ENCODE results near the gene ARHGEF19.
"Not testable (repeated sequence)": the region's sequence is repeated elsewhere in the genome, so short reads cannot be mapped to it uniquely, and the experiment has no call there.

The ARHGEF19 gene

DNA sequence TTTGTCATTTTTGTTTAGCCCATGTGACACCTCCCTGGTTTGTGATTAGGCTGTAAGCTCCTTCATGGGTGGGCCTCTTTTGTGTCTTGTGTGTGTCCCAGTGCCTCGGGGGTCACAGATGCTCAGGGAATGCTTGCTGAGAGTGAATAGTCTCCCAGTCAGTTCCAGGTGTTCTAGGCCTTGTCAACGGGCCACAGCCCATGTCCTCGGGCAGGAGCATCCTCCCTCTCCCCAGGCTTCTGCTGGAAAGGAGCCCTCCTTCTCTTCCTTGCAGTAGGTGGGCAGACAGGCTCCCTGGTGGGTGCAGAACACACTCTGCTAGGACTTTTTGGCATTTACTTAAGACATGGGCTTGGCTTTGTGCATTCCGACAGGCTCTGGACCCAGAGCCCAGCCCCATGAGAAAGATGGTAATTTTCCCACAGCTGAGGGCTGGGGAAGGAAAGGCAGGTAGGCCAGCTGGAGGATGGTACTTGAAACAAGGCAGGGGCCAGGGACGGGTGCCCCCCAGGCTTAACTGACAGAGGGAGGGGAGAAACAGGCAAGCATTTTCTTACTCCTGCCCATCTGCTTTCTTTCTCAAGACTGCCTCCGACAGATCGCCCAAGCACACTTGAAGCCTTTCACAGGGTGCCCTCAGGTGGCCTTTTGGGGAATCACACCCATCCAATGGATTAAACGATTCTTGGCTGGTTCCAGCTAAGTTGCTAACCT lies 31.6 kb upstream of the ARHGEF19 start:
- DNase-seq: peak; percentile 73

DNA sequence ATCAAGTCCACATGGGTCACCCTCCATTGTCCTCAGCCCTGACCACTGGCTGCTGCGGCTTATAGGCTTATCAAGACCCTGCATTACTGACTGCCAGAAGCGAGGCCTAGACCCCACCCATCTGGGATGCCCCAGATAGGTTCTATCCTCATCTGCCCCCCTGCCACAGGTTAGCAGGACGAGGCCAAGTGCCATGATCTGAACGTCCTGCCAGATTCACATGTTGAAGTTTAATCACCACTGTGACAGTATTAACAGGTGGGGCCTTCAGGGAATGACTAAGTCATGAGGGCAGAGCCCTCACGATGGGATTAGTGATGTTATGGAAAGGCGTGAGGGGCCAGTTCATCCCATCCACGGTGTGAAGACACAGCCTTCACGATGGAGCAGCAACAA lies 30.8 kb upstream of the ARHGEF19 start:
- no peak for DNase-seq

DNA sequence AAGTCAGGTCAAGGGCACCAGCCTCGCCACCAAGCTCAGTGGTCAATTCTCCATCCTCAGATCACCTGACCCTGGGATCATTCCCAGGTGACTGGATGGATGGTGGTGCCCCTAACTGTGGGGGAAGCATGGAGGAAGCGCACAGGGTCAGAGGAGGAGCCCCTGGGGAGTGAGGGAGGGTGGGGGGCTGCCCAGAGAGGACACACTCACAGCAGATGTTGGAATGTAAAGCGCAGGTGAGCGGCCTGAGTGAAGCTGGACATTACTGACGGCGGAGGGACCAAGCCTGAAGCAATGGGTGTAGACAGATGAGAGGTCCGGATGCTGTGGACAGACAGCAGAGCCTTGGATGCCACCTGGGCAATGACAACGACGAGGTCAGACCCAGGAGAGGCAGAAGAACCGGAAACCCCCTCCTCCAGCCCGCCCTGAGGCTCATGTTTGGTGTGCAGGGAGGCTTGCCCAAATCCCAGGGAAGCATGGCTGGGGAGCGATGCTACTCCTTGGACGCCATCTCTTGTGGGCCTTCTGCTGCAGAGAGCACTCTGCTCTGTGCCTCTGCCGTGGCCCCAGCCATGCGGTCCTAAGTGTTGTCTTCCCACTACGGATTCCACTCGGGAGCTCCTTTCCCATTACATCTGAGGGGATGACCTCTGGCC lies 30.2 kb upstream of the ARHGEF19 start:
- DNase-seq: no peak

DNA sequence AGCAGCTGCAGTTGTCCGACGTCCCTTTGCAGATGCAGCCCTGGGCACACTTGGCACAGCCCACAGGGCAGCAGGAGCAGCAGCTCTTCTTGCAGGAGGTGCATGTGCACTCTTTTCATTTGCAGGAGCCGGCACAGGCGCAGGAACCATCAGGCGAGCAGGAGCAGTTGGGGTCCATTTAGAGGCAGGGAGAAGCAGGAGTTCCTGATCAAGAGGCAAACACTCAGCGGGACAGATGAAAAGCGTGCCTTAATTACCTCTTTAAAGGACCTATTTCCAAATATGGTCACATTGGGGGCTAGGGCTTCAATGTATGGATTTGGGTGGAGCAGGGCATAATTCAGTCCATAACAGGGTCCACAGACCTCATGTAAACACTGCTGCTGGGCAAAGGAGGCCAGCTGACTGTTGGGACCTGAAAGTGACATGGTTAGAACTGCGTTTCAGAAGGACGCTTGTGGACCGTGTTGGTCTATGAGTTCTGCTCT lies 28.8 kb upstream of the ARHGEF19 start:
- peak; percentile 43 for DNase-seq

DNA sequence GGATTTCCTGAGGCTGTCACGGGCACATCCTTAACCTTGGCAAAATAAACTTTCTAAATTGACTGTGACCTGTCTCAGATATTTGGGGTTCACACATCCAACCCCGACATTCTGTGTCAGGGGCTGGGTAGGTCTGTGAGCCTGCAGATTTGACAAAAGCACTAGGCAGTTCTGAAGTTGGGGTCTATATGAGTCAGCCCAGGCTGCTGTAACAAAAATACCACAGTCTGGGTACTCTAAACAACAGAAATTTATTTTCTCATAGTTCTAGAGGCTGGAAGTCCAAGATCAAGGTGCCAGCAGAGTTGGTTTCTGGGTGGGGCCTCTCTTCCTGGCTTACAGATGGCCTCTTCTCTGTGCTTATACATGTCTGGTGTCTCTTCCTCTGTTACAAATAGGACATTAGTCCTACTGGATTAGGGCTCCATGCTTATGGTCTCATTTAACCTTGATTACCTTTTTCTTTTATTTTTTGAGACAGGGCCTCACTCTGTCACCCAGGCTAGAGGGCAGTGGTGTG lies 27.6 kb upstream of the ARHGEF19 start:
- DNase-seq: no peak

DNA sequence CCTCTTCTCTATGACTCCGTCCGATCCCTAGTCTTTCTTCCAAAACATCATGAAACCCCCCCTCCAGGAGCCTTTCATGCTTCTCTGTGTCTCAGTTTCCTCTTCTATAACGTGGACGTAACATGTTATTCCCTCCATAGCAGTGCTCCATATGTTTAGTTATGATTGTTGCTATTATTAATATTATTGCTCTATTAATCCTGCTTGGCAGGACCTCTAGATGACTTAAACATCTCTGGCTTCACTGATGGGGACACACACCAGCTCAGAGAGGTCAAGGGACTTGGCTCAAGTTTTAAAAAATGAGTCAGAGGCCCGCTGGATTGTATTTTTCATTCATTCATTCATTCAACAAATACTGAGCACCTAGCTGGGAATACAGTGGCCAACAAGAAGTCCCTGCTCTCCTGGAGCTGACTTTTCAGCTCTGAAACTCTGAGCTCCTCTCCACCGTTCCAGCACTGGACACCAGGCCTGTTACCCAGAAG lies 24.9 kb upstream of the ARHGEF19 start:
- DNase-seq: no peak

DNA sequence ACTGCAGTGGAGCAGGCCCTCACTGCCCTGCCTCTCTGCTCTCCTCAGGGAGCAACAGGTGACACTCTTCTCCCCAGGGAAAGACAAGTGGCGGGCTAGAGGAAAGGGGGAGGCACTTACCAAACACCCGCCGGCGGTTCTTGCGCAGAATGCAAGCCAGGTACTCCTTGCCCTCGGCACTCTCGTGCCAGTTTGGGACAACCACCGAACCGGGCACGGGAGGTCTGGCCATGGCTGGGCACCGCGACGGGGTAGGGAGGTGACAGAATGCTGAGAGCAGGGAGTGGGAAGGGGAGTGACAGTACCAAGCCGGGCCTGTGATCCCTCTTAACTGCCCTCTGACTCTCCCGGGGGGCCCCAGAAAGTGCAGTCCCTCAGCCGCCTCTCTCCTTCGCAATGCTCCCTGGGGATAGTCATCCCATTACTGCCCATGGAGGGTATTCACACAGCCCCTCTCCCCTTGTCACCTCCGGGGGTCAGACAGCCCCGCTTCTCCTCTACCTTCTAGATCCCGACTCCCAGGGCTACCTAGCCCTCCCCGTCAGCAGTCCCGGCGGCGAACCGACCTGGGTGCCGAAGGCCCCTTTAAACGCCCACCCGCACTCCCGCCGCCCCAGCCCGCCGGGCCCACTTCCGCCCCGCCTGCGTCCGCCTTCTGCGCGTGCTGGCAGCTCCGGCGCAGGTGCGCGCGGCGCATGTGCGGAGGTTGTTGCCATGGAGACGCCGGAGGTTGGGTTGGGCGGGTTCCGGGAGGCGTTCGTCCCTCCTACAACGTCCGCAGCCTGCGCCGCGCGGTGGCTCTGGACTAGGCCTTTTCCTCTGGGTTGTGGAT lies 24.3 kb upstream of the ARHGEF19 start, which contains the start of gene CPLANE2:
TSS of gene CPLANE2 (minus strand) at position 673 of the 832 bp plus-strand sequence. CDS start at position 232, 441 bp downstream.
- DNase-seq: peak; percentile 96

DNA sequence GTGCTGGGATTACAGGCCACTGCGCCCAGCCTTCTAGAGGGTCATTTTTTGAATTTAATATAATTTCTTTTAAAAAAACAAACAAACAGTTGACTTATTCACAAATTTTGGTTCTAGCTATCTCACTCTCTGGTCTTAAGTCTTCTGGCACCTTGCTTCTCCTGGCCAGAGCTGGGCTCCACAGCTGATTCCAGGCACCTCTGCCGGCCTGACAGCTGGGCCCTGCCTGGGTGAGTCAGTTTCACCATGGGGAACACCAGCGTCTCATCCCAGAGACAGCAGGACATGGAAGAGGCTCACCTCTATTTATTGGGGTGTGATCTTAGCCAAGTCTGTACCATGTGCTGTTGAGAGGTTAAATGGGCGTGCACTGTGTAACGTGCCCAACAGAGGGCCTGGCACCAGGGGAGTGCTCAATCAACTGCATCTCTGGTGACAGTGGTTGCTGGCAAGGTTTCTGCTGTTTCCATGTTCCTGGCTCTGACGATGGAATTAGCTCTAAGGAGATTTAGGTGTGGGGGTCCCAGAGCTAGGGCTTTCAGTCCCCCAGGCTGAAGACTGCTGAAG lies 23.6 kb upstream of the ARHGEF19 start:
- peak; percentile 91 for DNase-seq

DNA sequence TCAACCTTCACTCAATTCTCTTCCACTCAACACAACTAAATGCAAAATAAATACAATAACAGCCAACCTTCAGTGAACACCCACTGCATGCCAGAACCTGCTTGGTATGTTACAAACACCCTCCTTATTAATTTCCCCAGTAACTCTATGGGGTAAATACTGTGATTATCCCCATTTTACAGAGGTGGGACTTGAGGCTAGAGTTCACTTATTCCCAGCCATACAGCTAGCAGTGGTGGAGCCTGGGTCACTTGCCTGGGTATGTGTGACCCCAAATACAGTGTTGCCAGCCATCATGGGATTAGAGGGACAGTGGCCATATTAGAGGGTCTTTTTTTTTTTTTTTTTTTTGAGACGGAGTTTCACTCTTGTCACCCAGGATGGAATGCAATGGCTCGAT lies 22.9 kb upstream of the ARHGEF19 start:
- DNase-seq: no peak

DNA sequence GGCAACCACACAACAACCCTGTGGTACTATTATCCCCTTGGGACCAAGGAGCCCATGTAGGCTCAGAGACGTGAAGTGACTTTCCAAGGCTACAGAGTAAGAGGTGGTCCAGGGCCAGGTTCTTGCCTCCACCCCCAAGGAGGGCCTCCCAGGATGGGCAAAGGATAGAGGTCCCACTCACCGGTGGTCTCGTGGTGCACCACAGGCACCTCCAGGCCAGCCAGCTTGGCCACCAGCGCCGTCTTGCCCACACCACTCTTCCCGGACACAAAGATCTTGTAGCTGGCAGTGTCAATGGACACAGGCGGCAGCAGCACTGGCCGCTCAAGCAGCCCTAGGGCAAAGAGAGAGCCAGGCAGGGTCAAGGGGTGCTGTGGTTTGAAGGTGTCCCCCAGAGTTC lies 21.0 kb upstream of the ARHGEF19 start:
- DNase-seq: no peak

DNA sequence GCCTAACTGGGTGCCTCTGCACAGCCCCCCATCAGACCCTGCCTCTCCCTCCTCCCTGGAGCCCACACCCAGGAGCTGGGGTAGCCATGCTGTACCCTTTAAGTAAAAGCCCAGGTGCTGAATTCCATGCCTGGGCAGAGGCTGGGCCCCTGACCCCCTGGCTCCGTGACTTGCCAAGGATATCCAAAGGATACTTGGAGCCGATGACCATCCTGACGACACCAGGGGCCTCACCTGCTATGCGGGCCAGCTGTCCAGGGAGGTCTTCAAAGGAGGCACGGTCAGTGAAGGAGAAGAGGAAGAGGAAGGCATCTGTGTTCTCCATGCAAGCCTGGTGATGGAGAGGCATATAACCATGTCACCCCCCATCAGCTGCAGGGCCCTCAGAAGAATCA lies 19.9 kb upstream of the ARHGEF19 start:
- DNase-seq: no peak

DNA sequence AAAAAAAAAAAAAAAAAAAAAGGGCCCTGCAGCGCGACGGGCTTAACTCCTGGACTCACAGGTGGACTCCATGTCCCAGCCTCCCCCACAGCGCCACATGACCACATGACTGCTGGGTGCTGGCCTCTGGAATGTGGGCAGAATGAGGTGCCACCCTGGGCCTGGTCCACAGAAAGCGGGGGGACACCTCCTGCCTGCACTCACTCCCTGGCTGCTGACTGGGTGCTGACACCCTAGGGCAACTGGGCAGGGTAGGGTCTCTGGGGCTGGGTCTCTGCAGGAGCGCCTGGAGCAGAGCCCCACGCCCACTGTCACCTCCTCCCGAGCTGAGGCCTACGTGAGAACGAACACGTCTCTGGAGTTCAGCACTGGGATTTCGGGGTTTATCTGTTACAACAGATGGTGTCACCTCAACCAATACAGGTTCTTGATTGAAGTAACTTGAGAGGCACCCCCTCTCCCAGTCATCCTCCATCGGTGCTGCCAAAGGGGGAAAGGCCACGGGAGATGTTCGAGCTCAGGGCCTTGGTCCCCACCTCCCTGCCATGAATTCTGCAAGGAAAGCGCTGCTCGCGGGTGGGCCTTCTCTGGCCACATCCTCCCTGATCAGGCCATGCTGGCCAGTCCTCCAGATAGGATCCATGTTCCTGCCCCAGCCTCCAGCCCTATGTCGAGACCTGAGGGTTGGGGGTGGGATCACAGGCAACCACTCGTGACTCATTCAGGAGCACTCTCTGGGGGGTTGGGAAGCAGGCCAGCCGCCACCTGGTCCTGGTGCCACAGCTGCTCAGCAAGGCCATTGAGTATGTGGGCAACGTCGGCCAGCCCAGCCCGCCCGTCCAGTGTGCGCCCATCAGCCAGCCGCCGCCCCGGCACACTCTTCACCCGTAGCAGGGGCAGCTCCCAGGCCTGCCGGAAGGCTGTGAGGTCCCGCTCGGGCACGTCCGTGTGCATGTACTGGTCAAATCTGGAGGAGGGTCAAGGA lies 19.2 kb upstream of the ARHGEF19 start:
- DNase-seq: no peak

DNA sequence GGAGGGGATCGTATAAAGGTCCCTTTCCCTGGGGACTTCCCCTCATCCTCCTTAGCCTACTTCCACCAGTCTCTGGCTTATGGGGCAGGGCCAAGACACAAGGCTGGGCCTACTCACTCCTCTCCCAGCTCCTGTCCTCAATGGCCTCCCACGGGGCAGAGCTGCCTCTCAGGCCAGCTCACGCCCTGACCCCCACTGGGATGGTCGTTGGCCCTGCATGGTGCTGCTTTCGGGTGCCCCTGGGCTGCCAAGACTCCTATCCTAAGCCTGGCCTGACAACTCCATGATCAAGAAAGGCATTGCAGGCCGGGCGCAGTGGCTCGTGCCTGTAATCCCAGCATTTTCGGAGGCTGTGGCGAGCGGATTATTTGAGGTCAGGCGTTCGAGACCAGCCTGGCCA lies 18.3 kb upstream of the ARHGEF19 start:
- DNase-seq: no peak

DNA sequence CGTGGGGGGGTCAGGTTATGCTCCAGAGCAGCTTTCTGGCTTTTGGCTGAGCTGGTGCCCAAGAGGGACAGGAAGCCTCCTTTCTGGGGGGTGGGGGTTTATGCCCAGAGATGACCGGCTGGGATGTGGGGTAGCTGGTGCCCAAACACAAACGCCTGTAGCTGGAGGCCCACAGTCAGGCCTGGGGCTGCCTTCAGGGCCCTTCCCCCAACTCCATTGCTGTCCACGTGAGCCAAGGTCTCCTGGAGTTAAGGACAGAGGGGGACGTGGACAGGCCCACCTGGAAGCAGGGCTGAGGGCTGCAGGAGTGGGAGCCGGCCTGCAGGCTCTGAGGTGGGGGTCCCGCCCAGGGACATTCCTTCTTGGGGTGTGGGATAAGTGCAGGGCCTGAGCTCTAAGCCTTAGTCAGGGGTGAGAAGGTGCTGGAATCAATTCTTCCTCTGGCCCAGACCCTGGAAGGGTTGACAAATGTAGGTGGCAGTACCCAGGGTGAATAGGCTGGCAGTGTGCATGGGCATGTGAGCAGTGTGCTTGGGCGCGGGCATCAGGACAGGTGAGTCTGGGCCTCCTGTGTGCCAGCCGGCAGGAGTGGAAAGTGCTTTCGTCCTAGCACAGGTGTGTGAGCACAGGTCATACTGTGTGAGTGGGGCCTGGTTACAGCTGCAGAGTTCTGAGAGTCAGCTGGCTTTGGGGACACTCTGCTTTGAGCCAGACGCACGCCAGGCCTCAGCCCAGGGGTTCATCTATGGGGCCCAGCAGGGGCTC lies 17.7 kb upstream of the ARHGEF19 start:
- DNase-seq: no peak

DNA sequence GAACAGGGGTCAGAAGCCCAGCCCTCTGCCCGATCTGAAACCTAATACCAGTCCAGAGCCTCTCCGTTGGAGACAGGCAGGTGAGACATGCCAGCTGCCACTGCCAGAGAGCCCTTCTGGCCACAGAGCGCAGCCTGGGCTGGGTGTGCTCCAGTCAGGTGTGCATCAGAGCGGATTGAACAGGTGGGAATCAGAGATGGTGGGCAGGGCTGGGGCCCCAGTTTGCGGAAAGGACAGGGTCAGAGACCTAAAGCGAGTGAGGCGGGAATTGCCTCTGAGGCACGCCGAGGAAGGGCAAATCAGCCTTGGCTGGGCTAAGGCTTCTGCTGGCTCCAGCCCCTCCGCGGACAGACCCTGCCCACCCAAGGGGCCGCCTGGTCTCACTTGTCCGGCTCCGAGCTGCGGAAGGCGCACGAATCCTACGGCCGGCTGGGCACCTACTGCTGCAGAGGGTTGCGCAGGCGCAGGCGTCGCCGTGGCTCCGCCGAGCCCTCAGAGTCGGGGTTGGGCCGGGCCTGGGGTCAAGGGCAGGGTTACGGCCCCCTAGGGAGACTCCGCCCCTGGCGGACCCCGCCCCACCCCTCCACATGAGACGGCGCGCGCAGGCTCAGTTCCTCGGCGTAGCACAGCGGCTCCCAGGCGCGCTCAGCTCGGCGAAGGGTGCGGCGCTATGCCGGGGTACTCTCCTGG lies 14.2 kb upstream of the ARHGEF19 start:
- no peak for DNase-seq

DNA sequence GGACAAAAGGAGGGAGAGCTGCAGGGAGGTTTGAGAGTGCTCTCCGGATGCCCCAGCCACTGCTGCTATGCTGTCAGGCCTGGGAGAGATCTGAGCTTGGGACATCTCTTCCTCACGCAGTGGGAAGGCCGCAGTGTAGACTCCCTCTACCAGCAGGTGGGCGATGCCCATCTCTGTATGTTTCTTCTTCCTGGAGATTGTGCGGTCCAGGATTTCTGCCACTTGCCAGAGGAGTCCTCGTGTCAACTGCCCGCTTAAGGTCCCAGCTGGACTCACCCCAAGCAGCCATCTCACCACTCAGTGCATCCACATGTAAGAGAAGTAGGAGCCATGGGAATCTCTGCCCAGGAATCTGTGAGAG lies 13.7 kb upstream of the ARHGEF19 start:
- DNase-seq: no peak

DNA sequence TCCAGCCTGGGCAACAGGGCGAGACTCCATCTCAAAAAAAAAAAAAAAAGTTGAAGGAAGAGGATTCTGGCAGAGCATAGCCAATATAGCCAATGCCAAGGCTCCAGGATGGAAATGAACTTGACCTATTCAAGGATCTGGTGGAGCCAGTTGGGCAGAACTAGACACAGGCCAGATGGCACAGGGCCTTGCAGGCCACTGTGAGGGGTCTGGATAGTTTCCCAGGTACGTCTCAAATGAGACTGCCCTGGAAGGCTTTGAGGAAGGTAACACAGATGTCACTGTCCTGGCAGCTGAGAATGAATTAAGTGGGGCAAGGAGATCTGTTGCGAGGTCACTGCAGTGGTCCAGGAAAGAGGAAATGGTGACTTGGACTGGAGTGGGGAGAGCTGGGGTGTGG lies 12.0 kb upstream of the ARHGEF19 start:
- no peak for DNase-seq

DNA sequence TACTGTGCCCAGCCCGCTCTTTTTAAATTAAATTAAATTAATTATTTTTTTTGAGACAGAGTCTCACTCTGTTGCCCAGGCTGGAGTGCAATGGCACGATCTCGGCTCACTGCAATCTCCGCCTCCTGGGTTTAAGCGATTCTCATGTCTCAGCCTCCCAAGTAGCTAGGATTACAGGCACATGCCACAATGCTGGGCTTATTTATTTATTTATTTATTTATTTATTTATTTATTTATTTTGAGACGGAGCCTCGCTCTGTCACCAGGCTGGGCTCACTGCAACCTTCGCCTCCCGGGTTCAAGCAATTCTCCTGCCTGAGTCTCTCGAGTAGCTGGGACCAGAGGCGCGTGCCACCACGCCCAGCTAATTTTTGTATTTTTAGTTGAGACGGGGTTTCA lies 10.3 kb upstream of the ARHGEF19 start:
- not testable (repeated sequence) for DNase-seq

DNA sequence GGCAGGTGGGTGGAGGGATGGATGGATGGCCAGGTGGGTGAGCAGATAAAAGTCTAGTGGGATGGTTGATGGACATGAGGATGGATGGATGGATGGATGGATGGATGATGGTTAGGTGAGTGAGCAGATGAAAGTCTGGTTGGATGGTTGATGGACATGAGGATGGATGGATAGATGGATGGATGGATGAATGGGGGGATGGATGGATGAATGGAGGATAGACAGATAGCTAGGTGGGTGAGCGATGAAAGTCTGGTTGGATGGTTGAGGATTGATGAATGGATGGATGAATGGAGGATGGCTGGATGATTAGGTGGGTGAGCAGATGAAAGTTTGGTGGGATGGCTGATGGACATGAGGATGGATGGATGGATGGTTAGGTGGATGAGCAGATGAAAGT lies 9.0 kb upstream of the ARHGEF19 start:
- no peak for DNase-seq

DNA sequence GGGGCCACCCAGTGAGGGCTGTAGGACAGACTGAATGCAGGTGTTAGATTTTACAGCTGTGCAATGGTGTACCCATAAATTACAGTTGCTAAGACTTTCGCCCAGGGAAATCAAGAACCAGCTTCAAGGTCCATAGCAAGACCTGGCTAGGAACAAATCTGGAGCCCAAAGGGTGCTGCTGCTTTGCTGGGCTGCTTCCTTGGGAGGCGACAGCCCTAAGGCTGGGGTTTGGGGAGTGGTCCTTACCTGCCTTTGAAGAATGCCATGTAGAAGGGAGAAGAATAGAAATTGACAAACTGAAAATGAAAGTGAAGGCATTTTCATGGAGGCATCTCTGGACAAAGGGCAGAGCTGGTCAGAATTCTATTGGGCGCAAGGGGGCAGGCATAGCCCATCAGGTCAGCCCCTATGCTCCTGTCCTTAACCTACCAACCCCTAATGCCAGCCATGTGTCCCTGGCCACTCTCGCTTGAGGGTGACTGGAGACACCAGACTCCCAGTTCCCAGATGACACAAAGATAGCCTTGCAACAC lies 7.6 kb upstream of the ARHGEF19 start:
- DNase-seq: no peak

Data from NCI-H1092 treated with DMSO at 0.1 percent for 48 hours (cell line).